Stimulated activated CD4-positive, alpha-beta T cell treated with anti-CD3 and anti-CD28 coated beads, TNF-alpha, amount 100 ng/mL, for 1 hour (primary cell): ENCODE data around the gene LRRC19.

Experiments used
- DNase-seq, 3 donors: peaks; one replicate each; pipeline ENCODE4 v3.0.0-alpha.2; 2020; ENCODE audit warnings: low read depth in 3 of 3, low spot score in 1 of 3

LRRC19 gene

GRCh38 chr9:27005491-27005890, at the start of gene LRRC19:
TSS of gene LRRC19 (minus strand) at chr9:27005672. CDS start at chr9:26999694, 5,978 bp downstream.
- no peak for DNase-seq

GRCh38 chr9:27054841-27055240, 49.4 kb upstream of the LRRC19 start:
- DNase-seq: no peak

GRCh38 chr9:27054125-27054524, 48.7 kb upstream of the LRRC19 start:
- no peak for DNase-seq

- no peak for DNase-seq
Observed at GRCh38 chr9:27053369-27054022, 48.0 kb upstream of the LRRC19 start.

- no peak for DNase-seq
Observed at GRCh38 chr9:27047136-27047535, 41.7 kb upstream of the LRRC19 start.

GRCh38 chr9:27043176-27043575, 37.7 kb upstream of the LRRC19 start:
- no peak for DNase-seq

- DNase-seq: no peak
Observed at GRCh38 chr9:27042476-27042875, 37.0 kb upstream of the LRRC19 start.

GRCh38 chr9:27041746-27042145, 36.3 kb upstream of the LRRC19 start:
- DNase-seq: no peak

GRCh38 chr9:27037499-27037898, 32.0 kb upstream of the LRRC19 start:
- no peak for DNase-seq

- DNase-seq: peak in 1 of 3 donors; percentile 18
Observed at GRCh38 chr9:27033815-27034403, 28.4 kb upstream of the LRRC19 start.

- DNase-seq: no peak
Observed at GRCh38 chr9:27029186-27029585, 23.7 kb upstream of the LRRC19 start.

GRCh38 chr9:27022920-27023319, 17.4 kb upstream of the LRRC19 start:
- no peak for DNase-seq

GRCh38 chr9:27019589-27019988, 14.1 kb upstream of the LRRC19 start:
- no peak for DNase-seq

- no peak for DNase-seq
Observed at GRCh38 chr9:27003426-27004077, 1.9 kb downstream of the LRRC19 start.

GRCh38 chr9:26995810-26996209, 9.7 kb downstream of the LRRC19 start:
- no peak for DNase-seq

- no peak for DNase-seq
Observed at GRCh38 chr9:26983340-26983739, 22.1 kb downstream of the LRRC19 start.

GRCh38 chr9:26975728-26976707, 29.5 kb downstream of the LRRC19 start:
- DNase-seq: no peak

GRCh38 chr9:26974927-26975326, 30.5 kb downstream of the LRRC19 start:
- no peak for DNase-seq

GRCh38 chr9:26973989-26974388, 31.5 kb downstream of the LRRC19 start:
- no peak for DNase-seq

- no peak for DNase-seq
Observed at GRCh38 chr9:26971721-26972120, 33.8 kb downstream of the LRRC19 start.

- no peak for DNase-seq
Observed at GRCh38 chr9:26956860-26957233, 48.6 kb downstream of the LRRC19 start.
